ENCODE results near the gene KRTAP4-1.

DNA sequence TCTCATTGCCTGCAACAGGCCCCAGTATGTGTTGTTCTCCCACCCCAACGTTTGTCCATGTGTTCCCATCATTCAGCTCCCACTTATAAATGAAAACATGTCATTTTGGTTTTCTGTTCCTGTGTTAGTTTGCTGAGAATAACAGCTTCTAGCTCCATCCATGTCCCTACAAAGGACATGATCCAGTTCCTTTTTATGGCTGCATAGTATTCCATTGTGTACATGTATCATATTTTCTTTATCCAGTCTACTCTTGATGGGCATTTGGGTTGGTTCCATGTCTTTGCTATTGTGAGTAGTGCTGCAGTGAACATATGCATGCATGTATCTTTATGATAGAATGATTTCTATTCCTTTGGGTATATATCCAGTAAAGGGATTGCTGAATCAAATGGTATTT lies 31.0 kb upstream of the KRTAP4-1 start:
- TF ChIP-seq, protein P1, sequence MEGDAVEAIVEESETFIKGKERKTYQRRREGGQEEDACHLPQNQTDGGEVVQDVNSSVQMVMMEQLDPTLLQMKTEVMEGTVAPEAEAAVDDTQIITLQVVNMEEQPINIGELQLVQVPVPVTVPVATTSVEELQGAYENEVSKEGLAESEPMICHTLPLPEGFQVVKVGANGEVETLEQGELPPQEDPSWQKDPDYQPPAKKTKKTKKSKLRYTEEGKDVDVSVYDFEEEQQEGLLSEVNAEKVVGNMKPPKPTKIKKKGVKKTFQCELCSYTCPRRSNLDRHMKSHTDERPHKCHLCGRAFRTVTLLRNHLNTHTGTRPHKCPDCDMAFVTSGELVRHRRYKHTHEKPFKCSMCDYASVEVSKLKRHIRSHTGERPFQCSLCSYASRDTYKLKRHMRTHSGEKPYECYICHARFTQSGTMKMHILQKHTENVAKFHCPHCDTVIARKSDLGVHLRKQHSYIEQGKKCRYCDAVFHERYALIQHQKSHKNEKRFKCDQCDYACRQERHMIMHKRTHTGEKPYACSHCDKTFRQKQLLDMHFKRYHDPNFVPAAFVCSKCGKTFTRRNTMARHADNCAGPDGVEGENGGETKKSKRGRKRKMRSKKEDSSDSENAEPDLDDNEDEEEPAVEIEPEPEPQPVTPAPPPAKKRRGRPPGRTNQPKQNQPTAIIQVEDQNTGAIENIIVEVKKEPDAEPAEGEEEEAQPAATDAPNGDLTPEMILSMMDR (IDR thresholded peaks at IDR 0.05), result no peak
- TF ChIP-seq POLR2A (IDR thresholded peaks at IDR 0.05), result no peak

Data from heart left ventricle (tissue), 13 donors.